Choroid plexus epithelial cell (primary cell): ENCODE data around the gene DPYD.

Experiments
- DNase-seq: peaks from one replicate; pipeline ENCODE4 v3.0.0-alpha.2; 2010; ENCODE audit warnings: low read depth
- H3K4me3 ChIP-seq: 2 replicates; pipeline ENCODE4 v1.5.1; 2011; ENCODE audit warnings: low read depth, mild to moderate bottlenecking, control low read depth, low read length, moderate library complexity
- CTCF ChIP-seq: conservative IDR thresholded peaks from 2 replicates; pipeline ENCODE4 v1.5.1; 2011; ENCODE audit warnings: low read depth, mild to moderate bottlenecking, control low read depth, inconsistent platforms, low read length, moderate library complexity

Gene DPYD

GRCh38 chr1:97870589-97870988 is 50.2 kb downstream of the DPYD start:
- H3K4me3 ChIP-seq, result no peak overlapping the region
- no peak for TF ChIP-seq CTCF
- DNase-seq, result no peak

DNA sequence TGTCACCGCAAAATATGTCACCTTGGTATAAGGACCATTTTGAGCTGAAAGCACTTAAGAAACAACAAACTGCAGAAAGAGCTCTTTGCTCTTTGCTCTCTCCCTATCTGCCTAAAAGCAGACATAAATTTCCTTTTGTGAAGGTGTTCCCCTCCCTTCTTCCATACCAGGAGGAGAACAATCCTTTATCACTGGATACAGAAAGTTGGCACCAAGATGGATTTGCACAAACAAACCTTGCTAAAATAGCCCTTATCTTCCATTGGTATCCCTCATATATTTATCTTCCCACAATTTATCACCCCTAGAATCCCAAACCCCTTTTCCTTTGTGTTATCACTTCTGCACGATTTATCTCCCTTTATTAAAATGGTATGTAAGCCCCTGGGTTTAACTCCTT is 51.4 kb downstream of the DPYD start:
- DNase-seq, result no peak
- no peak overlapping the region for H3K4me3 ChIP-seq
- no peak for TF ChIP-seq CTCF

GRCh38 chr1:97867127-97867526 is 53.7 kb downstream of the DPYD start:
- TF ChIP-seq CTCF, result no peak
- no peak for DNase-seq
- H3K4me3 ChIP-seq, result no peak overlapping the region

DNA sequence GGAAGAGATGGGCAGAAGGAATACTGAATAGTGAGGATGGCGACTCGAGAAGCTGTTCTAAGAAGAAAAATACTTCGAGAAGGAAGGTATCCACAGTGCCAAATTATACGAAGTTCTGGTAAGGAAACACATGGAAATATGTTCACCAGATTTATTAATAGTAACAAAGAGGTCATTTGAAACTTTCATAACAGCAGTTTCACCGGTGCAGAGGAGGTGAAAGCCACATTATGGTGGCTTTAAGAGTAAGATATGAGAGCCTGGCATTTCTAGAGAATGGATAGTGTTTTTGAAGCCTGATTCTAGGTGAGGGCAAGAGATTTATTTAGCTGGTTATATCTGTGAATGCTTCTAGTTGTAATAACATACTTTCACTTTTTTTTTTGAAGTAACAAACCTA is 56.2 kb downstream of the DPYD start:
- TF ChIP-seq CTCF, result no peak
- no peak for DNase-seq
- H3K4me3 ChIP-seq, result no peak overlapping the region

- no peak for TF ChIP-seq CTCF
- no peak overlapping the region for H3K4me3 ChIP-seq
- no peak for DNase-seq
Observed at GRCh38 chr1:97853221-97853620, 67.6 kb downstream of the DPYD start.

DNA sequence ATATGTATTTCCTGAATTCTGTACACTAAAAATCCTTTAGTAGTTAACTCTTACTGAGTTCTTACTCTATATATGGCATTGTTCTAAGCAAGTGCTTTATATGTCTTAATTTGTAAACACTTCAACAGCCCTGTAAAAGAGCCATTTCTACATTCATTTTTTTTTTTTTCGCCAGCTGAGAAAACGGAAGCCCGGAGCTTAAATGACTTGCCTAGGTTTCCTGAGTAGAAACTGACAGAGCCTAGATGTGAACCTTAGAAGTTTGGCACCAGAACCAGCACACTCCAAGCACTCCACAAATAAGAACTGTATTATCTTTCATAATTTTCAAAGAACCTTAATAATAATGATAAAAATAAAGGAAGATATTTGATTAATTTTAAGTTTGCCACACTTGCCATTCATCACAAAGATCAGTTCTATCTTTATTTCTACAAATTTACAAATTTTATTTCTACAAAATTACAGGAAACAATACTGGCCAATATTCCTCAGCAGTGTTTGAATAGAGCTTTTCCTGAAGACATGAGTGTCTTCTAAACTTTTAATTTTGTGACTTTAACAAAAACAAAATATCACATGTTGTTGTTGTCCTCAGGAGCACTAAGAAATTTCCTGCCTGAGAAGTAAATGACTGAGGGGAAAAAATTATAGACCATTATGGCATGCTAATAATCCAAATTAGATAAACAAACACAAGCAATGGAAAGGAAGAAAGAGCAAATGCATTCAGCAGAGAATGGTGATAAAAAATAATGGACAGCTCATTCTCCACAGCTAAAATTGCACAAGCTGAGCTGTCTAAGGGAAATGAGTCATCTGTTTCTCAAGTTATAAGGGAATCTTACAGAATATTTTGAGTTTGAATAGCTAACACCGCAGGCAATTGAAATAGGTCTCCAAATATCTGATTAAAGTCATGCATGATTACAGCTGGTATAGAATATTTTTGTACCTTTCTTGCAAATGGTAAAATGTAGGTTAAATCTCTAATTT is 71.2 kb downstream of the DPYD start:
- peak; percentile 90 for DNase-seq
- no peak overlapping the region for H3K4me3 ChIP-seq
- TF ChIP-seq CTCF, result no peak

GRCh38 chr1:97845805-97846204 is 75.0 kb downstream of the DPYD start:
- H3K4me3 ChIP-seq, result no peak overlapping the region
- DNase-seq, result no peak
- TF ChIP-seq CTCF, result no peak
